HepG2 (cell line): ENCODE measurements around the gene MAML1. TPM values are rescaled to one million over a fixed set of nuclear protein-coding genes. Genes with fewer than 3 reads are reported as not detected.

ENCODE experiments used
- ATM ChIP-seq: fragments of 450-650 bp; IDR thresholded peaks from 2 replicates; pipeline ENCODE4 v1.7.1; 2017; ENCODE audit warnings: mild to moderate bottlenecking, borderline replicate concordance
- FOXP1 ChIP-seq, 2 experiments: fragments of 450-650 bp in 1 of 2; IDR thresholded peaks; 2 replicates each; pipeline ENCODE4 v1.6.1; 2017 to 2018; ENCODE audit warnings: antibody characterized with exemption in 1 of 2
- HBP1 ChIP-seq: IDR thresholded peaks from 2 replicates; pipeline ENCODE4 v1.6.1; 2016; ENCODE audit warnings: low read depth, control low read depth
- HIVEP1 ChIP-seq: sonication (generic); formaldehyde crosslinking; IDR thresholded peaks from 2 replicates; pipeline ENCODE4 v1.4.0; 2020; ENCODE audit warnings: mild to moderate bottlenecking, missing genetic modification reagents
- MAFG ChIP-seq: sonication (generic); formaldehyde crosslinking; IDR thresholded peaks from 2 replicates; pipeline ENCODE4 v1.5.1; 2020; ENCODE audit warnings: mild to moderate bottlenecking, missing genetic modification reagents
- NCOA1 ChIP-seq: sonication (generic); formaldehyde crosslinking; IDR thresholded peaks from 2 replicates; pipeline ENCODE4 v1.9.0; 2021; ENCODE audit warnings: missing genetic modification reagents
- NONO ChIP-seq, 2 experiments: fragments of 450-650 bp in 1 of 2; sonication (generic) in 1 of 2; formaldehyde crosslinking in 1 of 2; IDR thresholded peaks in 1 of 2; conservative IDR thresholded peaks in 1 of 2; 2 replicates each; pipeline versions ENCODE4 v1.6.1 to v1.8.0; 2017 to 2022; ENCODE audit warnings: mild to moderate bottlenecking in 1 of 2, missing genetic modification reagents in 1 of 2, moderate library complexity in 1 of 2
- PHF21A ChIP-seq: sonication (generic); formaldehyde crosslinking; IDR thresholded peaks from 2 replicates; pipeline ENCODE4 v1.5.0; 2020; ENCODE audit warnings: mild to moderate bottlenecking, missing genetic modification reagents
- SALL2 ChIP-seq: sonication (generic); formaldehyde crosslinking; IDR thresholded peaks from 2 replicates; pipeline ENCODE4 v1.8.1; 2023; ENCODE audit warnings: mild to moderate bottlenecking, missing genetic modification reagents, inconsistent platforms
- TCF12 ChIP-seq, 2 experiments: fragments of 450-650 bp in 1 of 2; sonication (generic) in 1 of 2; formaldehyde crosslinking in 1 of 2; IDR thresholded peaks; 2 replicates each; pipeline versions ENCODE4 v1.6.1 to v1.8.0; 2017 to 2022; ENCODE audit warnings: antibody characterized with exemption in 1 of 2, mild to moderate bottlenecking in 1 of 2, missing genetic modification reagents in 1 of 2, moderate library complexity in 1 of 2
- ZBTB46 ChIP-seq: sonication (generic); formaldehyde crosslinking; IDR thresholded peaks from 2 replicates; pipeline ENCODE4 v1.4.0; 2020; ENCODE audit warnings: mild to moderate bottlenecking, missing genetic modification reagents, borderline replicate concordance
- ZNF263 ChIP-seq: sonication (generic); formaldehyde crosslinking; IDR thresholded peaks from 2 replicates; pipeline ENCODE4 v1.4.0; 2020; ENCODE audit warnings: missing genetic modification reagents
- ZNF318 ChIP-seq: sonication (generic); formaldehyde crosslinking; IDR thresholded peaks from 2 replicates; pipeline ENCODE4 v1.4.0; 2020; ENCODE audit warnings: mild to moderate bottlenecking, missing genetic modification reagents
- ZNF562 ChIP-seq: sonication (generic); formaldehyde crosslinking; IDR thresholded peaks from 2 replicates; pipeline ENCODE4 v1.8.0; 2022; ENCODE audit warnings: missing genetic modification reagents, borderline replicate concordance
- ZNF879 ChIP-seq: sonication (generic); formaldehyde crosslinking; IDR thresholded peaks from 2 replicates; pipeline ENCODE4 v1.8.1; 2023; ENCODE audit warnings: missing genetic modification reagents
- polyA plus RNA-seq, 8 experiments: library from polyadenylated mRNA; depleted of rRNA in 3 of 8; stranded (reverse) in 7 of 8; unstranded in 1 of 8; fragments of >200 nt; fragmentation: Illumina TruSeq in 4 of 8; extraction: Trizol in 4 of 8; gene quantifications; 2 replicates each; pipeline versions ENCODE4 v1.2.1 to v1.2.3, GENCODE V29; 2011 to 2016; ENCODE audit warnings: low read depth in 4 of 8, missing spikeins in 1 of 8, mixed read lengths in 1 of 8; ENCODE audit not compliant: insufficient read depth in 1 of 8
- total RNA-seq, 5 experiments: library from RNA; depleted of rRNA; stranded (reverse); fragments of >200 nt; fragmentation: Illumina TruSeq; extraction: Trizol; gene quantifications; 2 replicates each; pipeline ENCODE4 v1.2.3, GENCODE V29; 2016; ENCODE audit warnings: low read depth in 1 of 5

The MAML1 gene
- total and polyA plus RNA-seq, 2 of the 13 experiments (the other 11 are each of a cell fraction or from before 2014, with no cell fraction given) = 10.0 to 10.8 TPM

- TF ChIP-seq ZNF318 (CRISPR knock-in tag) (no peak; the same call in 1 of the 2 replicates), ZBTB46 (no peak), HIVEP1 (no peak; the same call in 1 of the 2 replicates), FOXP1 (IDR thresholded peaks at IDR 0.05) (no peak), FOXP1 (CRISPR knock-in tag; IDR thresholded peaks at IDR 0.05) (no peak), ZNF562 (no peak), TCF12 (IDR thresholded peaks at IDR 0.05) (no peak), TCF12 (CRISPR knock-in tag; IDR thresholded peaks at IDR 0.05) (0 out of 2 replicates have a peak, but pooled peaks have one; percentile 50), ZNF263 (CRISPR knock-in tag) (no peak; the same call in 1 of the 2 replicates), PHF21A (CRISPR knock-in tag) (no peak), NONO (IDR thresholded peaks at IDR 0.05) (no peak), NONO (CRISPR knock-in tag; conservative IDR thresholded peaks at IDR 0.05) (peak; percentile 81), SALL2 (CRISPR knock-in tag) (no peak), NCOA1 (CRISPR knock-in tag) (peak; percentile 72; the same call in 1 of the 2 replicates), HBP1 (CRISPR knock-in tag) (0 out of 2 replicates have a peak, but pooled peaks have one; percentile 37), MAFG (CRISPR knock-in tag) (no peak), ATM (no peak), ZNF879 (0 out of 2 replicates have a peak, but pooled peaks have one; percentile 41)
Observed at GRCh38 chr5:179698935-179699615, 33.5 kb upstream of the MAML1 start, which contains the start of gene CANX (continued).
